GM23338 (cell line): ENCODE results near the gene SRSF7. TPM values are rescaled to one million over a fixed set of nuclear protein-coding genes. Genes with fewer than 3 reads are reported as not detected.

ENCODE experiments used
- ATAC-seq: fragments of 200-7000 bp; cut with Tn5 transposase; 3 replicates; pipeline ENCODE4 v1.9.1; 2020
- DNase-seq: peaks from one replicate; pipeline ENCODE4 v3.0.0-alpha.2; 2015; ENCODE audit warnings: low spot score
- H2AFZ ChIP-seq: fragments of 200-600 bp; sonication (generic); 2 replicates; pipeline ENCODE4 v1.8.0; 2016; ENCODE audit warnings: antibody characterized with exemption, mild to moderate bottlenecking, moderate library complexity
- H3F3A ChIP-seq: fragments of 200-600 bp; sonication (generic); replicated peaks from 2 replicates; pipeline ENCODE4 v1.8.0; 2017; ENCODE audit warnings: antibody characterized with exemption, mixed run types, low read depth
- H3K27ac ChIP-seq: fragments of 200-600 bp; sonication (generic); 2 replicates; pipeline ENCODE4 v1.6.1; 2016; ENCODE audit warnings: low read depth
- H3K27me3 ChIP-seq: fragments of 200-600 bp; sonication (generic); 2 replicates; pipeline ENCODE4 v1.8.0; 2016; ENCODE audit warnings: mild to moderate bottlenecking, mixed run types, moderate library complexity; ENCODE audit not compliant: insufficient read depth
- H3K36me3 ChIP-seq: fragments of 200-600 bp; sonication (generic); 2 replicates; pipeline ENCODE4 v1.8.0; 2016; ENCODE audit warnings: mild to moderate bottlenecking; ENCODE audit not compliant: insufficient read depth
- H3K4me1 ChIP-seq: fragments of 200-600 bp; sonication (generic); 2 replicates; pipeline ENCODE4 v1.8.0; 2016; ENCODE audit warnings: mild to moderate bottlenecking, moderate library complexity; ENCODE audit not compliant: insufficient read depth
- H3K4me2 ChIP-seq: fragments of 200-600 bp; sonication (generic); 2 replicates; pipeline ENCODE4 v1.7.1; 2017; ENCODE audit warnings: mixed run types
- H3K4me3 ChIP-seq: fragments of 200-600 bp; sonication (generic); 2 replicates; pipeline ENCODE4 v1.6.1; 2016; ENCODE audit warnings: mixed run types
- H3K79me2 ChIP-seq: fragments of 200-600 bp; sonication (generic); replicated peaks from 2 replicates; pipeline ENCODE4 v1.8.0; 2017; ENCODE audit warnings: mild to moderate bottlenecking; ENCODE audit not compliant: insufficient read depth
- H3K9me2 ChIP-seq: fragments of 200-600 bp; sonication (generic); 2 replicates; pipeline ENCODE4 v1.8.0; 2017; ENCODE audit not compliant: insufficient read depth
- H4K20me1 ChIP-seq: fragments of 200-600 bp; sonication (generic); replicated peaks from 2 replicates; pipeline ENCODE4 v1.8.0; 2017; ENCODE audit warnings: mild to moderate bottlenecking; ENCODE audit not compliant: insufficient read depth
- H3K27ac Mint-ChIP-seq: 2 replicates; pipeline ENCODE4 v1.8.0; 2020; ENCODE audit warnings: inconsistent platforms, mild to moderate bottlenecking, moderate library complexity, mixed read lengths
- H3K27me3 Mint-ChIP-seq: 3 replicates; pipeline ENCODE4 v1.8.0; 2022; ENCODE audit warnings: low read depth, mild to moderate bottlenecking, moderate library complexity, mixed read lengths, inconsistent platforms; ENCODE audit not compliant: insufficient read depth, poor library complexity
- H3K36me3 Mint-ChIP-seq: 3 replicates; pipeline ENCODE4 v1.8.0; 2021; ENCODE audit warnings: low read depth, mild to moderate bottlenecking, inconsistent platforms, moderate library complexity, mixed read lengths
- H3K4me1 Mint-ChIP-seq: 3 replicates; pipeline ENCODE4 v1.8.0; 2020; ENCODE audit warnings: mild to moderate bottlenecking, inconsistent platforms, mixed read lengths
- H3K4me3 Mint-ChIP-seq: 3 replicates; pipeline ENCODE4 v1.8.0; 2021; ENCODE audit warnings: moderate library complexity, mild to moderate bottlenecking, inconsistent platforms, mixed read lengths
- H3K9me3 Mint-ChIP-seq: 3 replicates; pipeline ENCODE4 v1.8.0; 2020; ENCODE audit warnings: moderate library complexity, mild to moderate bottlenecking, inconsistent platforms, mixed read lengths
- EZH2 ChIP-seq: fragments of 200-600 bp; sonication (generic); IDR thresholded peaks from one replicate; pipeline ENCODE4 v1.8.0; 2017; ENCODE audit warnings: antibody characterized with exemption, mild to moderate bottlenecking, low read depth; ENCODE audit not compliant: unreplicated experiment
- EZH2phosphoT487 ChIP-seq: fragments of 200-600 bp; sonication (generic); IDR thresholded peaks from one replicate; pipeline ENCODE4 v1.8.1; 2018; ENCODE audit warnings: antibody characterized with exemption; ENCODE audit not compliant: unreplicated experiment
- JUNB ChIP-seq: IDR thresholded peaks from one replicate; pipeline ENCODE4 v1.6.1; 2016; ENCODE audit warnings: antibody characterized with exemption; ENCODE audit not compliant: unreplicated experiment
- NANOG ChIP-seq: IDR thresholded peaks from 2 replicates; pipeline ENCODE4 v1.6.1; 2016; ENCODE audit warnings: antibody characterized with exemption, borderline replicate concordance
- POLR2AphosphoS5 ChIP-seq: IDR thresholded peaks from 2 replicates; pipeline ENCODE4 v1.6.1; 2016; ENCODE audit warnings: antibody characterized with exemption, low read depth
- REST ChIP-seq: IDR thresholded peaks from one replicate; pipeline ENCODE4 v1.6.1; 2018; ENCODE audit warnings: antibody characterized with exemption; ENCODE audit not compliant: unreplicated experiment
- STAT1 ChIP-seq: IDR thresholded peaks from one replicate; pipeline ENCODE4 v1.6.1; 2016; ENCODE audit warnings: antibody characterized with exemption; ENCODE audit not compliant: unreplicated experiment
- ZNF462 ChIP-seq: fragments of 250-450 bp; sonication (Bioruptor Pico); IDR thresholded peaks from 2 replicates; pipeline ENCODE4 v1.5.0; 2020; ENCODE audit warnings: mild to moderate bottlenecking, moderate library complexity
- polyA plus RNA-seq: library from polyadenylated mRNA; unstranded; fragments of >200 nt; fragmentation: Nextera tagmentation; extraction: Ambion mirVana; gene quantifications from 2 replicates; pipeline ENCODE4 v1.2.1, GENCODE V29; 2016
- total RNA-seq: library from RNA; depleted of rRNA; stranded (reverse); fragments of >200 nt; shearing (Covaris generic); gene quantifications from 2 replicates; pipeline ENCODE4 v1.2.3, GENCODE V29; 2014

The SRSF7 gene
- total and polyA plus RNA-seq, 2 experiments from 2014 or later = 251 to 572 TPM

- no peak for TF ChIP-seq ZNF462
- no peak for TF ChIP-seq JUNB
- no peak for TF ChIP-seq EZH2
- TF ChIP-seq NANOG = no peak
Measured at GRCh38 chr2:38731684-38732221, 19.4 kb downstream of the SRSF7 start (continued).

GRCh38 chr2:38731090-38731489, 20.1 kb downstream of the SRSF7 start:
- no peaks in the 10 kb centered on the region; the same call in 1 of the 3 replicates for H3K36me3 Mint-ChIP-seq
- H3K9me2 ChIP-seq = no peaks in the 10 kb centered on the region
- H3K9me3 Mint-ChIP-seq = no peaks in the 10 kb centered on the region
- H3K4me1 ChIP-seq = no peaks in the 10 kb centered on the region
- ATAC-seq (no peak), DNase-seq (no peak)
- no peaks in the 10 kb centered on the region for H3K27me3 ChIP-seq
- no peak overlapping the region for H3K4me3 ChIP-seq
- H3K4me3 Mint-ChIP-seq = no peak overlapping the region
- no peaks in the 10 kb centered on the region for H3K36me3 ChIP-seq
- no peaks in the 10 kb centered on the region; the same call in 1 of the 3 replicates for H3K4me1 Mint-ChIP-seq
- 0 out of 2 replicates have a peak, but pooled peaks cover 4% of the 10 kb centered on the region for H3F3A ChIP-seq
- no peaks in the 10 kb centered on the region; the same call in none of the 2 replicates for H4K20me1 ChIP-seq
- no peak overlapping the region for H2AFZ ChIP-seq
- TF ChIP-seq NANOG (no peak), POLR2AphosphoS5 (no peak), STAT1 (no peak), EZH2phosphoT487 (no peak), JUNB (no peak), EZH2 (no peak), REST (no peak)
- H3K27ac ChIP-seq = no peak overlapping the region
- no peak overlapping the region for H3K27ac Mint-ChIP-seq
- no peaks in the 10 kb centered on the region for H3K79me2 ChIP-seq
- peaks cover 3% of the 10 kb centered on the region for H3K27me3 Mint-ChIP-seq
- no peak overlapping the region for H3K4me2 ChIP-seq
